Measurements from ENCODE around the gene SLC44A4. TPM values are rescaled to one million over a fixed set of nuclear protein-coding genes. Genes with fewer than 3 reads are reported as not detected.
A peak's percentile ranks its signal among the peaks of the same experiment; 100 is the strongest.
"Not testable (repeated sequence)": the region's sequence is repeated elsewhere in the genome, so short reads cannot be mapped to it uniquely, and the experiment has no call there.

Gene SLC44A4
- 2.1 TPM for total RNA-seq

GRCh38 chr6:31878726-31879125 is at the start of gene SLC44A4:
SLC44A4 (minus strand) TSS chr6:31878997; CDS start chr6:31878980, 17 bp downstream.
- DNase-seq (ENCODE audit: low spot score), result no peak
- intact Hi-C loops (cut with DNase I), result no loop called here
- no peak for ATAC-seq

GRCh38 chr6:31928672-31928939 is 49.8 kb upstream of the SLC44A4 start:
- ATAC-seq, result no peak
- no peak for DNase-seq (ENCODE audit: low spot score)
- intact Hi-C loops (cut with DNase I), result no loop called here

- ATAC-seq (peak; percentile 42), DNase-seq (ENCODE audit: low spot score) (no peak)
- intact Hi-C loops (cut with DNase I), result no loop called here
Measured at GRCh38 chr6:31927863-31928671, 49.3 kb upstream of the SLC44A4 start.

- no peak for DNase-seq (ENCODE audit: low spot score)
- intact Hi-C loops (cut with DNase I), result no loop called here
- peak; percentile 36 for ATAC-seq
Measured at GRCh38 chr6:31927242-31927862, 48.6 kb upstream of the SLC44A4 start, which contains the start of gene C2. C2 (plus strand) TSS chr6:31927717; CDS start chr6:31927753, 36 bp downstream.

GRCh38 chr6:31922942-31923341 is 44.1 kb upstream of the SLC44A4 start:
- intact Hi-C loops (cut with DNase I), result no loop called here
- ATAC-seq (no peak), DNase-seq (ENCODE audit: low spot score) (no peak)

GRCh38 chr6:31920811-31921210 is 42.0 kb upstream of the SLC44A4 start:
- intact Hi-C loops (cut with DNase I), result no loop called here
- no peak for ATAC-seq
- DNase-seq (ENCODE audit: low spot score), result no peak

GRCh38 chr6:31919624-31920303 is 41.0 kb upstream of the SLC44A4 start:
- DNase-seq (ENCODE audit: low spot score), result no peak
- intact Hi-C loops (cut with DNase I), result no loop called here
- no peak for ATAC-seq

- ATAC-seq (no peak), DNase-seq (ENCODE audit: low spot score) (no peak)
- intact Hi-C loops (cut with DNase I), result no loop called here
Measured at GRCh38 chr6:31918069-31918720, 39.4 kb upstream of the SLC44A4 start.

GRCh38 chr6:31915756-31916155 is 37.0 kb upstream of the SLC44A4 start:
- no peak for DNase-seq (ENCODE audit: low spot score)
- intact Hi-C loops (cut with DNase I), result no loop called here
- no peak for ATAC-seq

GRCh38 chr6:31915351-31915750 is 36.6 kb upstream of the SLC44A4 start:
- intact Hi-C loops (cut with DNase I), result no loop called here
- no peak for ATAC-seq
- no peak for DNase-seq (ENCODE audit: low spot score)

GRCh38 chr6:31911826-31912585 is 33.2 kb upstream of the SLC44A4 start:
- ATAC-seq (no peak), DNase-seq (ENCODE audit: low spot score) (no peak)
- intact Hi-C loops (cut with DNase I), result no loop called here

- ATAC-seq; intact Hi-C loops (cut with DNase I); DNase-seq (ENCODE audit: low spot score): not testable (repeated sequence)
Measured at GRCh38 chr6:31909298-31909697, 30.5 kb upstream of the SLC44A4 start.

- ATAC-seq (no peak), DNase-seq (ENCODE audit: low spot score) (no peak)
- intact Hi-C loops (cut with DNase I), result no loop called here
Measured at GRCh38 chr6:31908791-31909190, 30.0 kb upstream of the SLC44A4 start.

- intact Hi-C loops (cut with DNase I); DNase-seq (ENCODE audit: low spot score); ATAC-seq: not testable (repeated sequence)
Measured at GRCh38 chr6:31908255-31908654, 29.5 kb upstream of the SLC44A4 start.

- ATAC-seq, result no peak
- intact Hi-C loops (cut with DNase I), result no loop called here
- no peak for DNase-seq (ENCODE audit: low spot score)
Measured at GRCh38 chr6:31907158-31907813, 28.5 kb upstream of the SLC44A4 start.

GRCh38 chr6:31906727-31907126 is 27.9 kb upstream of the SLC44A4 start:
- intact Hi-C loops (cut with DNase I), result not testable (repeated sequence)

GRCh38 chr6:31906122-31906521 is 27.3 kb upstream of the SLC44A4 start:
- intact Hi-C loops (cut with DNase I), result no loop called here
- ATAC-seq (no peak), DNase-seq (ENCODE audit: low spot score) (no peak)

More at GRCh38 chr6:31906727-31907126, 27.9 kb upstream of the SLC44A4 start:
- ATAC-seq; DNase-seq (ENCODE audit: low spot score): not testable (repeated sequence)

- no peak for ATAC-seq
- intact Hi-C loops (cut with DNase I), result no loop called here
- no peak for DNase-seq (ENCODE audit: low spot score)
Measured at GRCh38 chr6:31905041-31905440, 26.2 kb upstream of the SLC44A4 start.

All from sciatic nerve (tissue), 2 donors.